GM08714 (cell line): Measurements from ENCODE around the gene FBXO42.
"Not testable (repeated sequence)": the region's sequence is repeated elsewhere in the genome, so short reads cannot be mapped to it uniquely, and the experiment has no call there.

Experiments used
- H3K4me3 ChIP-seq: fragments of 200-500 bp; sonication (Bioruptor generic); 2 replicates; pipeline ENCODE4 v1.5.1; 2014; ENCODE audit warnings: mild to moderate bottlenecking, low read length, inconsistent platforms
- ZNF274 ChIP-seq: IDR thresholded peaks from 2 replicates; pipeline ENCODE4 v1.6.1; 2012; ENCODE audit warnings: mild to moderate bottlenecking, low read depth, low read length

Gene FBXO42

GRCh38 chr1:16383888-16384287 is 31.6 kb upstream of the FBXO42 start:
- TF ChIP-seq ZNF274: no peak
- no peak overlapping the region for H3K4me3 ChIP-seq

GRCh38 chr1:16380868-16381267 is 28.6 kb upstream of the FBXO42 start:
- TF ChIP-seq ZNF274: no peak
- no peak overlapping the region for H3K4me3 ChIP-seq

GRCh38 chr1:16378443-16378842 is 26.2 kb upstream of the FBXO42 start:
- no peak overlapping the region for H3K4me3 ChIP-seq
- no peak for TF ChIP-seq ZNF274

GRCh38 chr1:16376971-16377370 is 24.7 kb upstream of the FBXO42 start:
- H3K4me3 ChIP-seq: no peak overlapping the region
- TF ChIP-seq ZNF274: no peak

GRCh38 chr1:16375521-16376340 is 23.5 kb upstream of the FBXO42 start:
- no peak overlapping the region for H3K4me3 ChIP-seq
- TF ChIP-seq ZNF274: no peak

GRCh38 chr1:16374266-16374665 is 22.0 kb upstream of the FBXO42 start:
- TF ChIP-seq ZNF274: no peak

GRCh38 chr1:16372535-16373285 is 20.4 kb upstream of the FBXO42 start:
- TF ChIP-seq ZNF274: no peak
- no peak overlapping the region for H3K4me3 ChIP-seq

More at GRCh38 chr1:16374266-16374665, 22.0 kb upstream of the FBXO42 start:
- H3K4me3 ChIP-seq: no peak overlapping the region

GRCh38 chr1:16371725-16372124 is 19.4 kb upstream of the FBXO42 start:
- TF ChIP-seq ZNF274: no peak
- H3K4me3 ChIP-seq: no peak overlapping the region

GRCh38 chr1:16369821-16370220 is 17.5 kb upstream of the FBXO42 start:
- TF ChIP-seq ZNF274: no peak
- no peak overlapping the region for H3K4me3 ChIP-seq

- H3K4me3 ChIP-seq: peak overlapping the region; percentile 99
- no peak for TF ChIP-seq ZNF274
Observed at GRCh38 chr1:16367968-16368890, 15.9 kb upstream of the FBXO42 start.

GRCh38 chr1:16367258-16367967 is 15.1 kb upstream of the FBXO42 start:
- TF ChIP-seq ZNF274: no peak
- peak overlapping the region; percentile 99 for H3K4me3 ChIP-seq

- no peak for TF ChIP-seq ZNF274
- H3K4me3 ChIP-seq: peak within 1 kb of the TSS; percentile 99
Observed at GRCh38 chr1:16366722-16367257, 14.5 kb upstream of the FBXO42 start, which contains the start of gene SZRD1. Gene SZRD1, plus strand, starts transcription at chr1:16367242. Its CDS starts 16 bp downstream, at chr1:16367258.

- H3K4me3 ChIP-seq: not testable (repeated sequence)
Observed at GRCh38 chr1:16365146-16365498, 12.8 kb upstream of the FBXO42 start.
